22Rv1 (cell line): Measurements from ENCODE around the gene GALNS.

Experiments
- CTCF ChIP-seq: fragments of 450-650 bp; IDR thresholded peaks from 2 replicates; pipeline ENCODE4 v1.5.1; 2017; ENCODE audit warnings: mild to moderate bottlenecking
- ZFX ChIP-seq: fragments of 450-650 bp; IDR thresholded peaks from 2 replicates; pipeline ENCODE4 v1.6.1; 2017; ENCODE audit warnings: antibody characterized with exemption, borderline replicate concordance

GRCh38 chr16:88836791-88837190 is 20.0 kb downstream of the GALNS start:
- no peak for TF ChIP-seq CTCF
- no peak for TF ChIP-seq ZFX
